SK-N-SH (cell line): ENCODE measurements around the gene EVC2. TPM values are rescaled to one million over a fixed set of nuclear protein-coding genes. Genes with fewer than 3 reads are reported as not detected.

Source experiments
- CTCF ChIA-PET: fragments of 300-600, 350-600 bp; formaldehyde crosslinking; extraction: SDS; loops from one replicate; lab custom pipeline; 2021; lab: Yijun Ruan, JAX
- POLR2A ChIA-PET: fragments of 350-600 bp; sonication (Branson Sonifier 250); formaldehyde crosslinking; extraction: SDS; loops from one replicate; lab custom pipeline; 2020; ENCODE audit warnings: antibody characterized with exemption, inconsistent platforms; lab: Yijun Ruan, JAX
- DNase-seq: peaks from one replicate; pipeline ENCODE4 v3.0.0; 2012
- H2AFZ ChIP-seq: fragments of 200-600 bp; sonication (generic); 2 replicates; pipeline ENCODE4 v1.8.1; 2016; ENCODE audit warnings: antibody characterized with exemption, mild to moderate bottlenecking, low read depth
- H3F3A ChIP-seq: fragments of 200-600 bp; sonication (generic); replicated peaks from 2 replicates; pipeline ENCODE3; 2016; ENCODE audit warnings: antibody characterized with exemption, mild to moderate bottlenecking; ENCODE audit not compliant: insufficient read depth
- H3K27ac ChIP-seq, 2 experiments: fragments of 200-500 bp in 1 of 2; fragments of 200-600 bp in 1 of 2; sonication (Bioruptor generic) in 1 of 2; sonication (generic), shearing (Covaris generic) in 1 of 2; 2 replicates each; pipeline versions ENCODE4 v1.5.1 to v1.6.1; 2014 to 2016; ENCODE audit warnings: low read depth in 2 of 2, inconsistent platforms in 1 of 2, low read length in 1 of 2, mild to moderate bottlenecking in 1 of 2, mixed read lengths in 1 of 2
- H3K27me3 ChIP-seq: fragments of 200-600 bp; sonication (generic), shearing (Covaris generic); 2 replicates; pipeline ENCODE4 v1.6.1; 2016; ENCODE audit warnings: mixed run types; ENCODE audit not compliant: insufficient read depth
- H3K36me3 ChIP-seq, 2 experiments: fragments of 200-500 bp in 1 of 2; fragments of 200-600 bp in 1 of 2; sonication (Bioruptor generic) in 1 of 2; sonication (generic) in 1 of 2; replicated peaks in 1 of 2; 2 replicates each; pipeline versions ENCODE3 to v1.5.1; 2014 to 2016; ENCODE audit warnings: low read length in 1 of 2, mild to moderate bottlenecking in 1 of 2; ENCODE audit not compliant: insufficient read depth in 2 of 2, control insufficient read depth in 1 of 2
- H3K4me1 ChIP-seq, 2 experiments: fragments of 200-500 bp in 1 of 2; fragments of 200-600 bp in 1 of 2; sonication (Bioruptor generic) in 1 of 2; sonication (generic), shearing (Covaris generic) in 1 of 2; 2 replicates each; pipeline versions ENCODE4 v1.5.1 to v1.6.1; 2014 to 2016; ENCODE audit warnings: low read depth in 1 of 2, low read length in 1 of 2, mixed run types in 1 of 2; ENCODE audit not compliant: insufficient read depth in 2 of 2, control insufficient read depth in 1 of 2
- H3K4me2 ChIP-seq: fragments of 200-600 bp; sonication (generic), shearing (Covaris generic); 2 replicates; pipeline ENCODE4 v1.6.1; 2017; ENCODE audit warnings: mixed run types
- H3K4me3 ChIP-seq, 2 experiments: fragments of 200-500 bp in 1 of 2; fragments of 200-600 bp in 1 of 2; sonication (Bioruptor generic) in 1 of 2; sonication (generic), shearing (Covaris generic) in 1 of 2; 2 replicates each; pipeline versions ENCODE4 v1.5.1 to v1.8.1; 2014 to 2016; ENCODE audit warnings: low read depth in 2 of 2, inconsistent platforms in 1 of 2, low read length in 1 of 2, mild to moderate bottlenecking in 1 of 2, mixed read lengths in 1 of 2, moderate library complexity in 1 of 2
- H3K79me2 ChIP-seq: fragments of 200-600 bp; sonication (generic); 2 replicates; pipeline ENCODE4 v1.8.1; 2017; ENCODE audit warnings: mild to moderate bottlenecking; ENCODE audit not compliant: insufficient read depth
- H3K9ac ChIP-seq: fragments of 200-600 bp; sonication (generic); 2 replicates; pipeline ENCODE4 v1.6.1; 2017; ENCODE audit warnings: mixed run types
- H3K9me2 ChIP-seq: fragments of 200-600 bp; sonication (generic); 2 replicates; pipeline ENCODE4 v1.6.1; 2017; ENCODE audit warnings: mixed run types
- H3K9me3 ChIP-seq: fragments of 200-600 bp; sonication (generic); 2 replicates; pipeline ENCODE4 v1.6.1; 2017; ENCODE audit warnings: mixed run types, mild to moderate bottlenecking, moderate library complexity
- H4K20me1 ChIP-seq: fragments of 200-600 bp; sonication (generic); 2 replicates; pipeline ENCODE4 v1.6.1; 2017; ENCODE audit warnings: mild to moderate bottlenecking, mixed run types; ENCODE audit not compliant: insufficient read depth
- ELF1 ChIP-seq: IDR thresholded peaks from 2 replicates; pipeline ENCODE4 v1.4.0; 2012
- FOXJ3 ChIP-seq: sonication (generic); formaldehyde crosslinking; IDR thresholded peaks from 2 replicates; pipeline ENCODE4 v1.5.1; 2020; ENCODE audit warnings: mild to moderate bottlenecking, missing genetic modification reagents
- MXI1 ChIP-seq: IDR thresholded peaks from 2 replicates; pipeline ENCODE4 v1.6.1; 2012; ENCODE audit warnings: mild to moderate bottlenecking, low read depth, low read length, improper control_type of control experiment
- NFIC ChIP-seq: IDR thresholded peaks from 2 replicates; pipeline ENCODE4 v1.4.0; 2012; ENCODE audit warnings: borderline replicate concordance
- NRF1 ChIP-seq: IDR thresholded peaks from 2 replicates; pipeline ENCODE4 v1.6.1; 2012; ENCODE audit warnings: low read depth, mild to moderate bottlenecking, low read length
- SMC3 ChIP-seq: IDR thresholded peaks from 2 replicates; pipeline ENCODE4 v1.6.1; 2012; ENCODE audit warnings: low read depth, low read length, improper control_type of control experiment
- TAF1 ChIP-seq: IDR thresholded peaks from 2 replicates; pipeline ENCODE4 v1.6.1; 2012; ENCODE audit warnings: low read depth, mild to moderate bottlenecking, low read length, moderate library complexity, borderline replicate concordance
- TCF12 ChIP-seq: IDR thresholded peaks from 2 replicates; pipeline ENCODE4 v1.4.0; 2012
- TEAD4 ChIP-seq: IDR thresholded peaks from 2 replicates; pipeline ENCODE4 v1.4.0; 2012; ENCODE audit warnings: mild to moderate bottlenecking, borderline replicate concordance; ENCODE audit not compliant: insufficient read depth
- WGBS: methylation state at CpG from one replicate; pipeline ENCODE4 v1.1.6; 2017; ENCODE audit warnings: low lambda C conversion rate; 5-methylcytosine and 5-hydroxymethylcytosine counted together
- polyA plus RNA-seq, 3 experiments: library from polyadenylated mRNA; depleted of rRNA; stranded (reverse); fragments of >200 nt; gene quantifications; 2 replicates each; pipeline ENCODE4 v1.2.3, GENCODE V29; 2012
- TF ChIP-seq, protein P1 (sequence below): IDR thresholded peaks from 2 replicates; pipeline ENCODE4 v1.4.0; 2012; ENCODE audit warnings: low read depth, borderline replicate concordance
- TF ChIP-seq, protein P2 (sequence below): IDR thresholded peaks from 2 replicates; pipeline ENCODE4 v1.4.0; 2012; ENCODE audit warnings: low read depth
- TF ChIP-seq, protein P3 (sequence below): IDR thresholded peaks from 2 replicates; pipeline ENCODE4 v1.4.0; 2012; ENCODE audit warnings: low read depth, borderline replicate concordance
- TF ChIP-seq, protein P4 (sequence below): fragments of 200-600 bp; sonication (generic); IDR thresholded peaks from 2 replicates; pipeline ENCODE4 v1.6.1; 2017; ENCODE audit warnings: antibody characterized with exemption, mild to moderate bottlenecking, moderate library complexity

EVC2 gene, protein sequence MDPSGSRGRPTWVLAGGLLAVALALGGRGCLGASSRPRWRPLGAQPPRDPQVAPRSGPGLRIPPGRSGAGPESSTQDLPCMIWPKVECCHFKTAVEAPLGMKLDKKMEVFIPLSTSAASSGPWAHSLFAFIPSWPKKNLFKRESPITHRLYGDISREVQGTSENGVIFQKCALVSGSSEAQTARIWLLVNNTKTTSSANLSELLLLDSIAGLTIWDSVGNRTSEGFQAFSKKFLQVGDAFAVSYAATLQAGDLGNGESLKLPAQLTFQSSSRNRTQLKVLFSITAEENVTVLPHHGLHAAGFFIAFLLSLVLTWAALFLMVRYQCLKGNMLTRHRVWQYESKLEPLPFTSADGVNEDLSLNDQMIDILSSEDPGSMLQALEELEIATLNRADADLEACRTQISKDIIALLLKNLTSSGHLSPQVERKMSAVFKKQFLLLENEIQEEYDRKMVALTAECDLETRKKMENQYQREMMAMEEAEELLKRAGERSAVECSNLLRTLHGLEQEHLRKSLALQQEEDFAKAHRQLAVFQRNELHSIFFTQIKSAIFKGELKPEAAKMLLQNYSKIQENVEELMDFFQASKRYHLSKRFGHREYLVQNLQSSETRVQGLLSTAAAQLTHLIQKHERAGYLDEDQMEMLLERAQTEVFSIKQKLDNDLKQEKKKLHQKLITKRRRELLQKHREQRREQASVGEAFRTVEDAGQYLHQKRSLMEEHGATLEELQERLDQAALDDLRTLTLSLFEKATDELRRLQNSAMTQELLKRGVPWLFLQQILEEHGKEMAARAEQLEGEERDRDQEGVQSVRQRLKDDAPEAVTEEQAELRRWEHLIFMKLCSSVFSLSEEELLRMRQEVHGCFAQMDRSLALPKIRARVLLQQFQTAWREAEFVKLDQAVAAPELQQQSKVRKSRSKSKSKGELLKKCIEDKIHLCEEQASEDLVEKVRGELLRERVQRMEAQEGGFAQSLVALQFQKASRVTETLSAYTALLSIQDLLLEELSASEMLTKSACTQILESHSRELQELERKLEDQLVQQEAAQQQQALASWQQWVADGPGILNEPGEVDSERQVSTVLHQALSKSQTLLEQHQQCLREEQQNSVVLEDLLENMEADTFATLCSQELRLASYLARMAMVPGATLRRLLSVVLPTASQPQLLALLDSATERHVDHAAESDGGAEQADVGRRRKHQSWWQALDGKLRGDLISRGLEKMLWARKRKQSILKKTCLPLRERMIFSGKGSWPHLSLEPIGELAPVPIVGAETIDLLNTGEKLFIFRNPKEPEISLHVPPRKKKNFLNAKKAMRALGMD
- polyA plus RNA-seq (2012; rRNA removed) = not detected in 2 replicates
- polyA plus RNA-seq (2012; cell fraction: cytosol; rRNA removed) = 0.03 TPM in 1 of 2 replicates, not detected in the other
- 0.01 TPM in 2 replicates for polyA plus RNA-seq (2012; cell fraction: nucleus; rRNA removed)

DNA sequence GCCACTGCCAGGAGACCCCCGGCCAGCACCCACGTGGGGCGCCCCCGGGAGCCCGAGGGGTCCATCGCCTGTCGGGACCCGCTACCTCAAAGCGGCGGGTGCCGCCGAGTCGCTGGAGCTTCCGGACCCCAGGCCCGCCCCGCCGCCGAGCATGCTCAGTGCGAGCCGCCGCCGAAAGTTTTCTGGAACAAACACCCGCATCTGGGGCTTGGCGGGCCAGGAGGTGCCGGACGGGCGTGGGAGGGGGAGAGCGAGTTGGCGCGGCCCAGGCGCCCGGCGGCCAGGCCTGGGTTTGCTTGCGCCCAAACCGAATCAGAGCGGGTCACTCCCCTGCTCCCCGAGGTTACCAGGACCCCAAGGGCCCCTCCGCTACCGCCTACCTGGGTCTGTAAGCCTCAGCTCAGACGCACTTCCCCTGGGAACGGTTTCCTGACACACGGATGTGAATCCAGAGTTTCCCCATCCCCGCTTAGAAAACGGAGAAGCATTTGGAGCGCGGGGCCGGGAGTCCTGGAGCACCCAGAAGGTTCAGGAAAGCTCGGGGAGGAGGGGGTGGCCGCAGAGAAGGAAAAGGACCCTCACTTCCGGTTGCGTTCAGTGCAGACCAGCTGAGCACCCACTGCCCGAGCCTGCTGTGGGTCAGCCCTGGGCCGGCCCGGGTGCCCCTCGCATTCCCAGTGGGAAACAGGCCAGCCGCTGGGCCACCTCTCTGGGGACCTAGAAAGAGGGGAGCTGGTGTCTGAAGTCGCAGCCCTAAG lies at the start of gene EVC2:
EVC2 (minus strand) TSS at position 111 of the 758 bp plus-strand sequence; CDS start at position 65, 46 bp downstream.
- H3K4me3 ChIP-seq = peak within 1 kb of the TSS in 1 of 2 experiments; percentile 39; a peak in 1 of 4 replicates
- CTCF ChIA-PET = interaction anchor here (1.2 to 1.6 kb wide), 2 partner anchors 33 to 309 kb away, joined by 3 to 5 read pairs; no protein-coding TSS in a partner anchor
- no peaks in the 10 kb centered on the region for H3K9me3 ChIP-seq
- H3K27me3 ChIP-seq = no peaks in the 10 kb centered on the region
- H3K4me1 ChIP-seq = peaks cover 3 to 30% of the 10 kb centered on the region in 2 experiments; a peak in 1 of 4 replicates
- 83% methylated on average over 13 of the region's 57 CpGs for WGBS
- H3K79me2 ChIP-seq = peaks cover 23% of the 10 kb centered on the region; the same call in 1 of the 2 replicates
- H3K4me2 ChIP-seq = no peak within 1 kb of the TSS
- no peaks in the 10 kb centered on the region for H4K20me1 ChIP-seq
- no peaks in the 10 kb centered on the region for H3K36me3 ChIP-seq
- no peaks in the 10 kb centered on the region for H3K9me2 ChIP-seq
- no peak within 1 kb of the TSS for H3K9ac ChIP-seq
- no peak within 1 kb of the TSS for H3K27ac ChIP-seq
- POLR2A ChIA-PET = interaction anchor here (0.6 kb wide), 1 partner anchor 172 kb away, joined by 3 read pairs; no protein-coding TSS in a partner anchor
- no peaks in the 10 kb centered on the region for H3F3A ChIP-seq
- H2AFZ ChIP-seq = no peak within 1 kb of the TSS
- TF ChIP-seq, protein P1, sequence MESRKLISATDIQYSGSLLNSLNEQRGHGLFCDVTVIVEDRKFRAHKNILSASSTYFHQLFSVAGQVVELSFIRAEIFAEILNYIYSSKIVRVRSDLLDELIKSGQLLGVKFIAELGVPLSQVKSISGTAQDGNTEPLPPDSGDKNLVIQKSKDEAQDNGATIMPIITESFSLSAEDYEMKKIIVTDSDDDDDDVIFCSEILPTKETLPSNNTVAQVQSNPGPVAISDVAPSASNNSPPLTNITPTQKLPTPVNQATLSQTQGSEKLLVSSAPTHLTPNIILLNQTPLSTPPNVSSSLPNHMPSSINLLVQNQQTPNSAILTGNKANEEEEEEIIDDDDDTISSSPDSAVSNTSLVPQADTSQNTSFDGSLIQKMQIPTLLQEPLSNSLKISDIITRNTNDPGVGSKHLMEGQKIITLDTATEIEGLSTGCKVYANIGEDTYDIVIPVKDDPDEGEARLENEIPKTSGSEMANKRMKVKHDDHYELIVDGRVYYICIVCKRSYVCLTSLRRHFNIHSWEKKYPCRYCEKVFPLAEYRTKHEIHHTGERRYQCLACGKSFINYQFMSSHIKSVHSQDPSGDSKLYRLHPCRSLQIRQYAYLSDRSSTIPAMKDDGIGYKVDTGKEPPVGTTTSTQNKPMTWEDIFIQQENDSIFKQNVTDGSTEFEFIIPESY = no peak
- peak; percentile 12; the same call in 1 of the 2 replicates for TF ChIP-seq NRF1
- peak; percentile 58 for DNase-seq

DNA sequence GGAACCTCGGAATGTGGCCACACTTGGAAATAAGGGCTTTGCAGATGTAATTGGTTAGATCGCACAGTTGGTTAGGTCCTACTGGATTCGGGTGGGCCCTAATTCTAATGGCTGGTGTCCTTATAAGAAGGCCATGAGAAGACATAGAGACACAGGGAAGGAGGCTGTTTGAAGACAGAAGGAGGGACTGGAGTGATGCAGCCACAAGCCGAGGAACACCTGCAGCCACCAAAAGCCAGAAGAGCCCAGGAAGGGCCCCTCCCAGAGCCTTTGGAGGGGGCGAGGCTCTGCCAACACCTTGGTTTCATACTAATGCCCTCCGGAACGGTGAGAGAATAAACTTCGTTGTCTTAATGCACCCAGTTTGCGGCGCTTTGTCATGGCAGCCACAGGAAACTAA lies 49.6 kb upstream of the EVC2 start:
- H3K27me3 ChIP-seq = no peaks in the 10 kb centered on the region
- peak overlapping the region; percentile 37; the same call in 1 of the 2 replicates for H3K9ac ChIP-seq
- H2AFZ ChIP-seq = no peak overlapping the region
- H4K20me1 ChIP-seq = no peaks in the 10 kb centered on the region
- no peaks in the 10 kb centered on the region for H3K9me3 ChIP-seq
- POLR2A ChIA-PET = no interaction called here
- peaks cover 13% of the 10 kb centered on the region for H3F3A ChIP-seq
- H3K4me3 ChIP-seq = no peak overlapping the region
- no peak overlapping the region for H3K4me2 ChIP-seq
- CTCF ChIA-PET = no interaction called here
- peaks cover 0 to 7% of the 10 kb centered on the region in 2 experiments; a peak in 2 of 4 replicates for H3K4me1 ChIP-seq
- WGBS = 95% methylated on average over 10 of the region's 10 CpGs
- no peaks in the 10 kb centered on the region for H3K9me2 ChIP-seq
- H3K36me3 ChIP-seq = peaks cover 13 to 21% of the 10 kb centered on the region in 2 experiments
- peak overlapping the region in 1 of 2 experiments; percentile 72; a peak in 2 of 4 replicates for H3K27ac ChIP-seq
- DNase-seq = no peak
- no peaks in the 10 kb centered on the region for H3K79me2 ChIP-seq
- TF ChIP-seq, protein P2, sequence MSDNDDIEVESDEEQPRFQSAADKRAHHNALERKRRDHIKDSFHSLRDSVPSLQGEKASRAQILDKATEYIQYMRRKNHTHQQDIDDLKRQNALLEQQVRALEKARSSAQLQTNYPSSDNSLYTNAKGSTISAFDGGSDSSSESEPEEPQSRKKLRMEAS = no peak
- TF ChIP-seq TEAD4 (no peak), MXI1 (no peak), TCF12 (no peak), FOXJ3 (CRISPR knock-in tag) (no peak), TAF1 (no peak), SMC3 (no peak), NFIC (no peak), ELF1 (no peak)
- TF ChIP-seq, protein P3, sequence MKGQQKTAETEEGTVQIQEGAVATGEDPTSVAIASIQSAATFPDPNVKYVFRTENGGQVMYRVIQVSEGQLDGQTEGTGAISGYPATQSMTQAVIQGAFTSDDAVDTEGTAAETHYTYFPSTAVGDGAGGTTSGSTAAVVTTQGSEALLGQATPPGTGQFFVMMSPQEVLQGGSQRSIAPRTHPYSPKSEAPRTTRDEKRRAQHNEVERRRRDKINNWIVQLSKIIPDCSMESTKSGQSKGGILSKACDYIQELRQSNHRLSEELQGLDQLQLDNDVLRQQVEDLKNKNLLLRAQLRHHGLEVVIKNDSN = no peak
- TF ChIP-seq, protein P4, sequence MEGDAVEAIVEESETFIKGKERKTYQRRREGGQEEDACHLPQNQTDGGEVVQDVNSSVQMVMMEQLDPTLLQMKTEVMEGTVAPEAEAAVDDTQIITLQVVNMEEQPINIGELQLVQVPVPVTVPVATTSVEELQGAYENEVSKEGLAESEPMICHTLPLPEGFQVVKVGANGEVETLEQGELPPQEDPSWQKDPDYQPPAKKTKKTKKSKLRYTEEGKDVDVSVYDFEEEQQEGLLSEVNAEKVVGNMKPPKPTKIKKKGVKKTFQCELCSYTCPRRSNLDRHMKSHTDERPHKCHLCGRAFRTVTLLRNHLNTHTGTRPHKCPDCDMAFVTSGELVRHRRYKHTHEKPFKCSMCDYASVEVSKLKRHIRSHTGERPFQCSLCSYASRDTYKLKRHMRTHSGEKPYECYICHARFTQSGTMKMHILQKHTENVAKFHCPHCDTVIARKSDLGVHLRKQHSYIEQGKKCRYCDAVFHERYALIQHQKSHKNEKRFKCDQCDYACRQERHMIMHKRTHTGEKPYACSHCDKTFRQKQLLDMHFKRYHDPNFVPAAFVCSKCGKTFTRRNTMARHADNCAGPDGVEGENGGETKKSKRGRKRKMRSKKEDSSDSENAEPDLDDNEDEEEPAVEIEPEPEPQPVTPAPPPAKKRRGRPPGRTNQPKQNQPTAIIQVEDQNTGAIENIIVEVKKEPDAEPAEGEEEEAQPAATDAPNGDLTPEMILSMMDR = no peak
